ENCODE data around the gene COL27A1.
"Not testable (repeated sequence)": the region's sequence is repeated elsewhere in the genome, so short reads cannot be mapped to it uniquely, and the experiment has no call there.

Gene COL27A1

GRCh38 chr9:114304416-114305188 lies 149.3 kb downstream of the COL27A1 start:
- no peak for DNase-seq (ENCODE audit: low read depth in 2 of 2)

- no peak for DNase-seq (ENCODE audit: low read depth in 2 of 2)
These were observed 152.5 kb downstream of the COL27A1 start for GRCh38 chr9:114307899-114308267.

DNA sequence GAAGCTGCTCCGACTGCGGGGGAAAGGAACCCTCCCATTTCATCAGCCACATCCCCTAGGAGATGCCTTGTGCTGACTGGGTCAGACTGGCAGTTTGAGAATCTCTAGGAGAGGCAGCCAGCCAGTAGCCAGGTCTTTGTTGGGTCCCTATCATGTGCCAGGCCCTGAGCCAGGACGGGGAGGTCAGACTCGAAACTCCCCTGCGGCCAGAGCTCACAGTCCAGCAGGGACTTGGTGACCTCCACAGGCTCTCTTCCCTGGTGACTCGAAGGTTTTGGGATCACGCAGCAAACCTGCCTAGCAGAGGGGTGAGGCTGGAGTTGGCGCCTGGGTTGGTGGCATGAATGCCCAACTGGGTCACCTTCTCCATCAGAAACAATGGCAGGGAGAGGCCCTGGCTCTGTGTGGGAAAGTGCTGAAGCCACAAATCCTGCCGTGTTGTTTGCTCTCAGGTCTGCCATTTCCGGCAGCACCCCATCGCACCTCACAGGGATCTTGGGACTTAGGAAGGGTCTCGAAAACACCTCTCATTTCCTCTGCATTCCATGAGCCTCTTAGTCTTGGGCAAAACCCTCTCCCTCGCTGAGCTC lies 153.1 kb downstream of the COL27A1 start:
- DNase-seq (ENCODE audit: low read depth in 2 of 2) = no peak

GRCh38 chr9:114309096-114309495 lies 153.8 kb downstream of the COL27A1 start:
- no peak for DNase-seq (ENCODE audit: low read depth in 2 of 2)

DNA sequence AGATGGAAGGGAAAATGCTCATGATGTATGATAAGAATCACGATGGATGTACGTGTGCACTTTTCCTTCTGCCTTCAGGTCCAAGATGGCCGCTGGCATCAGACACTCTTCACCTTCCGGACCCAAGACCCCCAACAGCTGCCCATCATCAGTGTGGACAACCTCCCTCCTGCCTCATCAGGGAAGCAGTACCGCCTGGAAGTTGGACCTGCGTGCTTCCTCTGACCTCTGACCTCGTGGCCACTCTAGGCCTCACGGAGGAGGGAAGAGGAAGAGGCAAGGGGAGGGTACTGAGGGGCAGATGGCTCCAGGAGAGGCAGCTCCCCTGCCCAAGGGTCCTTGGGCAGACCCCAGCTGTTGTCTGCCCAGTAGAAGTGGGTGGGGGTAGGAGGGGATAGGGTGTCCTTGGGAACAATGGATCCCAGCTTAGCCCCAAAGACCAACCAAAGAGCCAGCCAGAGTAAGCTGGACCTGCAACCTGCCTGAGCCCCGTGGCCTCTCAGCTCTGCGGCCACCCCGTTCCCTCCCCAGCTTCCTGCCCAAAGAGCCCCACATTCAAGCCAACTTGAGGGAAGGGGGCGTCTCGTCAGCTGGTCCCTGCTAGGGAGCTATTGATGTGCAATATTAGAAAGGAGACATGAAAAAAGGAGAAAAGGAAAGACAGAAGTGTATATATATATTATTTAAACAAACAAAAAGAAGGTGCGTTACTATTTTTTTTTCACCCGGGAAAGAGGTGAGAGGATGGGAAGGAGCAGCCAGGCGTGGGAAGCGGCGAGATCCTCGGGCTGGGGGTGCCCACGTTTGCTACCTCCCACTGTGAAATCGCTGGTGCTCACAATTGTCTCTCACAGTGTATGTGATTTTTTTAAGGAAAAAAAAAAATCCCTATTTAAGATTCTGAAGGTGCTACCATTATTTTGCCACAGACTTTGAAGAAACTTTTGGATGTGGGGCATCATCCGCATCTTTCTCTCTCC lies 155.4 kb downstream of the COL27A1 start:
- DNase-seq (ENCODE audit: low read depth in 2 of 2) = no peak

DNA sequence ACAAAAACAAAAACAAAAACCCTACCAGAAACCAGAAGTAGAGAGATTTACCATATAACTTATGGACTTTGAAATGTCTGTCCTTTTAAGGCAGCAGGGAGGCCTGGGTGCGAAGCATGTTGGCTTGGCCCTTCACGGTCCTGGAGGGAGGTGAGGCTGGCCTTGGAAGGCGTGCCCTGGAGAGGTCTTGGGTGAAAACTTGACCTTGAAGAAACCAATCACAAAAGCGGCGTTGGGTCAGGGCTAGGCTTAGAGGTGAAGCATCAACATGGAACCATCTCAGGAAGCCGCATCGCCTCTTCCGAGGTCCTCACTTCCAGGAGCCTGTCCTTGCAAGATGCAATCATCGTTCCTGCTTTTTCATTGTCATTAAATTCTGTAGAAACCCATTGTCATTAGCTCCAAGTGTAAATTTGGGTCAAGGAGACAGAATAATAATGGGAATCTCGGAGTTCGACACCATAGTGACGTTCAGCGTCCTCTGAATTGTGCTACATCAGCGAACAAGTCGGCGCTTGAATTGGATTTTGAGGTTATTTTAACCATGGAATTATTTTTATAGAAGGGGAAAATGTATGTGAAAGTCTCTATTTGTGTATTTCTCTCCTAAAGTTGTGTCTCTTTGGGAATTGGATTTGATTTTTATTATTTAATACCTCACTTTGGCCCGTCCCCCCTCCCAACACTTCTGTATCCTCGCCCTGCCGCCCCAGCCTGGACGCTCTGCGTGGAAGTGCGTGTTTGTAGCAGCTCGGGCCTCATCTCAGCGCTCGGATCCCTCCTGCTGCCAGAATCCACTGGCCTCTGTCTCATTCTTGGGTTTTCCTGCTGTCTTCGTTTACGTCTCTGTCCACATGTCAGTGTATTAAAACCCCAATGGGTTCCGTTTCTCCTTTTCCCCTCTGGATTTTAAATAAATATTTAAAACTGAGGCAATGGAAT lies 156.5 kb downstream of the COL27A1 start:
- DNase-seq (ENCODE audit: low read depth in 2 of 2) = no peak

GRCh38 chr9:114312513-114312875 lies 157.2 kb downstream of the COL27A1 start:
- no peak for DNase-seq (ENCODE audit: low read depth in 2 of 2)

DNA sequence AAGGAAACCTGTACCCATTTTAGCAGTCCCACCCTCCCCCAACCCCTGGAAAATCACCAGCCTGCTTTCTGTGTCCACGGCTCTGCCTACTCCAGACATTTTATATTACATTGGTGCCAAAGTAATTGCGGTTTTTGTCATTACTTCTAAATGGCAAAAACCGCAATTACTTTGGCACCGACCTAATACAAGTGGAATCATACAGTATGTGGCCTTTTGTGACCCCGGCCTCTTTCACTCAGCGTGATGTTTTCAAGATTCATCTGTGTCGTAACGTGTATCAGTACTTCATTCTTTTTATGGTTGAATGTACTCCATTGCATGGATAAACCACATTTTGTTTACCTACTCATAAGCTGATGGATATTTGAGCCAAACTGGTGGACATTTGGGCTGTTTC lies 157.8 kb downstream of the COL27A1 start:
- no peak for DNase-seq (ENCODE audit: low read depth in 2 of 2)

GRCh38 chr9:114314256-114314867 lies 159.0 kb downstream of the COL27A1 start:
- no peak for DNase-seq (ENCODE audit: low read depth in 2 of 2)

- DNase-seq (ENCODE audit: low read depth in 2 of 2) = no peak
These were observed 159.8 kb downstream of the COL27A1 start for GRCh38 chr9:114314881-114315722.

DNA sequence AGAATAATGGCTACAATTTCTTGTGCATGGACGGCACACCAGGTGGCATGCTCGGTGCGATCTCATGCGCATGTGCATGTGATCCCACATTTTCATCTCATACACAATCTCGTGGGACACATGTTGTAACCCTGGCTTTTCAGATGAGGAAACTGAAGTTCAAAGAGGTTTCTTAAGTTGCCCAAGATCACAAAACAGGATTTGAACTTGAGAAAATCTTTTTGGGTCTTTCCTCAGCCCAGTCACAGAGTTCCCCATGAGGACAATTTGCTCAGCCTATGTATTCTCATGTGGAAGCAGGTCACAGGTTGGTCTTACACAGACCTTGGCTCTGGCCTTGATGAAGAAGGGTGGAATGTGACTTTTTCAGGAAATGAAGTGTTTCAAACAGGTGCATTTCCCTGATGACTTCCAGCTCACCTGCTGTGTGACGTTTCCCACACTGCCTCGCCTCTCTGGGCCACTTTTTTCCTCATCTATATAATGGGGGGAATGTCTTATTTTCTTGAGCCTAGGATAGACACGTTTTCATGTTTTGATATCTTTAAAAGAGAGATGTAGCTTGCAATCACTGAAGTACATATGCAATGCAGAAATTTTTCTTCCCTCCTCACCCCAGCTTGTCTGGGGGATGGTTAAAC lies 160.5 kb downstream of the COL27A1 start:
- DNase-seq (ENCODE audit: low read depth in 2 of 2) = no peak

DNA sequence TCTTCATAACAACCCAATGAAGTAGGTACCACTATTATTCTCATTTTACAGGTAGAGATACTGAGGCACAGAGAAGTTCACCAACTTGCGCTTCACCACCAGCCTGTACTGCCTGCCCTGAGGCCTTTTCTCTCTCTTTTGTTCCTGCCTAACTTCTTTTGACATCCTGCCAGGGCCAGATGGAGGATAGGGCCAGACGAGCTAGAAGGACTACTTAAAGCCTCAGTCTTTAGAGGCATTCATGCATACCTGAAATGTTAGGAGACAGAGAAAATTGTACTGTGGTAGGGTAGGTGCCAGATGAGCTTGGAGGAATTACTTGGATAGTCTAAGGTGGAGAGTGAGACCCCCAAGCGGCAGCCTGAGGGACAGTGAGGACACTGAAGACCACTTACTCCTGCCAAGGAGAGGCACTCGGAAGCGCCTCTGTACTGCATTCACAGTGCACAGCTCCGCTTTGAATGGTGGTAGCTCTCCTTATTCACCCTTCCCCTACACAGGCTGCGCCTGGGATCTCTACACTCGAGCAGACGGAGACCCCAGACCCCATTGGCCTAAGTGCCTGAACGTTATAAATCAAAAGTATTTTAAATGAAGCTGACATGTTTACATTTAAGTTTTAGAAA lies 161.4 kb downstream of the COL27A1 start:
- DNase-seq (ENCODE audit: low read depth in 2 of 2) = no peak

GRCh38 chr9:114317665-114318357 lies 162.5 kb downstream of the COL27A1 start:
- no peak for DNase-seq (ENCODE audit: low read depth in 2 of 2)

- no peak for DNase-seq (ENCODE audit: low read depth in 2 of 2)
These were observed 163.1 kb downstream of the COL27A1 start for GRCh38 chr9:114318416-114318815.

GRCh38 chr9:114319147-114319546 lies 163.8 kb downstream of the COL27A1 start:
- DNase-seq (ENCODE audit: low read depth in 2 of 2) = no peak

DNA sequence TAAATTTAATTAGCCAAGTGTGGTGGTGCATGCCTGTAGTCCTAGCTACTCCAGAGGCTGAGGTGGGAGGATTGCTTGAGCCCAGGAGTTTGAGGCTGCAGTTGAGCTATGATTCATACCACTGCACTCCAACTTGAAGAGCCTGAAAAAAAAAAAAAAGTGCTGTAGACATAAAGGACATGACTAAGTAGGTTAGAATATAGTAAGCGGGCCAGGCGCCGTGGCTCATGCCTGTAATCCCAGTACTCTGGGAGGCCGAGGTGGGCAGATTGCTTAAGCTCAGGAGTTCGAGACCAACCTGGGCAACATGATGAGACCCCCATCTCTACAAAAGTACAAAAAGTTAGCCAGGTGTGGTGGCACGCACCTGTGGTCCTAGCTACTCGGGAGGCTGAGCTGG lies 165.4 kb downstream of the COL27A1 start:
- not testable (repeated sequence) for DNase-seq (ENCODE audit: low read depth in 2 of 2)

GRCh38 chr9:114321759-114322158 lies 166.4 kb downstream of the COL27A1 start:
- no peak for DNase-seq (ENCODE audit: low read depth in 2 of 2)

DNA sequence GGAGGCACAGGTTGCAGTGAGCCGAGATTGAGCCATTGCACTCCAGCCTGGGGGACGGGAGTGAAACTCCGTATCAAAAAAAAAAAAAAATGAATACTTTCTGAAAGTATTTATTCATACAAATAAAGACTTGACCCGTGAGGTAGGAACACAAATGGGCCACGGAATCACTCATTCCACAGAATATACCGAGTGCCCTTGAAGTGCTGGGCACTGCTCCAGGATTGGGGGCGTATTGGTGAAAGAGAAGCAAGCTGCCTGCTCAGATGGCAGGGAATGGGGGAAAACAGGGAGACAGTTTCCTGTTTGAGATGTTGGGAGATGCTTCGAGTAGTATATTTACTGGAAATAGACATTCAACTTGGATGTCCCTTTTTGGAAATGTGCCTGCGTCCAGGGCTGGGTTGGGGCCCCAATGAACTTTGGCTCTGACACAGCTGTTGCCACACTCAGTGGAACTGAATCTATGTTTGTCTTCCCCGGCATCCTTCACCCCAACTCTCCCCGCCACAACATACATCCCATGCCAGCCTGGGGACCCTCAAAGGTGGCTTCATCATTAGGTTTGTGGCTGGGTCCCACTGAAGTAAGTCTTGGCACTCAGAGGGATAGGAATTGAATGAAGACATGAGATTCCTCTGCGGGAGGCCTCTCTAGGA lies 167.0 kb downstream of the COL27A1 start:
- not testable (repeated sequence) for DNase-seq (ENCODE audit: low read depth in 2 of 2)
